ENCODE measurements around the gene PTCH1.

PTCH1 gene

GRCh38 chr9:95443301-95443700, 73.5 kb downstream of the PTCH1 start:
- DNase-seq (ENCODE audit: low read depth in 1 of 2, low spot score in 1 of 2) = no peak

- no peak for DNase-seq (ENCODE audit: low read depth in 1 of 2, low spot score in 1 of 2)
These were observed 75.7 kb downstream of the PTCH1 start for GRCh38 chr9:95441081-95441480.

GRCh38 chr9:95440447-95440846, 76.3 kb downstream of the PTCH1 start:
- DNase-seq (ENCODE audit: low read depth in 1 of 2, low spot score in 1 of 2) = no peak

GRCh38 chr9:95438561-95439357, 78.0 kb downstream of the PTCH1 start:
- no peak for DNase-seq (ENCODE audit: low read depth in 1 of 2, low spot score in 1 of 2)

- DNase-seq (ENCODE audit: low read depth in 1 of 2, low spot score in 1 of 2) = no peak
These were observed 79.2 kb downstream of the PTCH1 start for GRCh38 chr9:95437559-95437958.

- DNase-seq (ENCODE audit: low read depth in 1 of 2, low spot score in 1 of 2) = no peak
These were observed 80.4 kb downstream of the PTCH1 start for GRCh38 chr9:95436416-95436815.

GRCh38 chr9:95435074-95435728, 81.6 kb downstream of the PTCH1 start:
- DNase-seq (ENCODE audit: low read depth in 1 of 2, low spot score in 1 of 2) = no peak

- no peak for DNase-seq (ENCODE audit: low read depth in 1 of 2, low spot score in 1 of 2)
These were observed 82.4 kb downstream of the PTCH1 start for GRCh38 chr9:95434116-95435073.

GRCh38 chr9:95433096-95433819, 83.5 kb downstream of the PTCH1 start:
- DNase-seq (ENCODE audit: low read depth in 1 of 2, low spot score in 1 of 2) = no peak

GRCh38 chr9:95431286-95431685, 85.5 kb downstream of the PTCH1 start:
- DNase-seq (ENCODE audit: low read depth in 1 of 2, low spot score in 1 of 2) = no peak

GRCh38 chr9:95429948-95430620, 86.7 kb downstream of the PTCH1 start:
- DNase-seq (ENCODE audit: low read depth in 1 of 2, low spot score in 1 of 2) = no peak

GRCh38 chr9:95429096-95429495, 87.7 kb downstream of the PTCH1 start:
- no peak for DNase-seq (ENCODE audit: low read depth in 1 of 2, low spot score in 1 of 2)

- DNase-seq (ENCODE audit: low read depth in 1 of 2, low spot score in 1 of 2) = no peak
These were observed 90.7 kb downstream of the PTCH1 start for GRCh38 chr9:95425910-95426551.

- no peak for DNase-seq (ENCODE audit: low read depth in 1 of 2, low spot score in 1 of 2)
These were observed 94.1 kb downstream of the PTCH1 start for GRCh38 chr9:95422650-95423049.

GRCh38 chr9:95420518-95420917, 96.3 kb downstream of the PTCH1 start:
- no peak for DNase-seq (ENCODE audit: low read depth in 1 of 2, low spot score in 1 of 2)

GRCh38 chr9:95419444-95419843, 97.3 kb downstream of the PTCH1 start:
- no peak for DNase-seq (ENCODE audit: low read depth in 1 of 2, low spot score in 1 of 2)

GRCh38 chr9:95415158-95415557, 101.6 kb downstream of the PTCH1 start:
- DNase-seq (ENCODE audit: low read depth in 1 of 2, low spot score in 1 of 2) = no peak

- DNase-seq (ENCODE audit: low read depth in 1 of 2, low spot score in 1 of 2) = no peak
These were observed 103.0 kb downstream of the PTCH1 start for GRCh38 chr9:95413793-95414192.

- DNase-seq (ENCODE audit: low read depth in 1 of 2, low spot score in 1 of 2) = no peak
These were observed 105.5 kb downstream of the PTCH1 start for GRCh38 chr9:95411054-95411892.

Measured in stimulated activated CD4-positive, alpha-beta T cell treated with anti-CD3 and anti-CD28 coated beads, Interleukin-15, amount 100 ng/mL, for 1 hour (primary cell).